Measurements from ENCODE around the gene PCDHGB2. TPM values are rescaled to one million over a fixed set of nuclear protein-coding genes. Genes with fewer than 3 reads are reported as not detected.

PCDHGB2 gene
- polyA plus RNA-seq, 1 donor from 2014 or later: 0.43 TPM

- Histone ChIP-seq H3F3A (ENCODE audit: insufficient read depth, low read length, poor library complexity, severe bottlenecking) (no peaks in the 10 kb centered on the region), H4K20me1 (ENCODE audit: insufficient read depth) (no peaks in the 10 kb centered on the region), H3K9me2 (ENCODE audit: insufficient read depth, low read length) (no peaks in the 10 kb centered on the region), H3K27ac (ENCODE audit: low read length) (no peak overlapping the region), H3K4me2 (ENCODE audit: low read length) (no peak overlapping the region), H3K4me3 (ENCODE audit: low read length) (no peak overlapping the region), H3K36me3 (ENCODE audit: insufficient read depth, low read length) (no peaks in the 10 kb centered on the region), H3K79me2 (replicated peaks; ENCODE audit: insufficient read depth, low read length) (no peaks in the 10 kb centered on the region), H2AFZ (ENCODE audit: low read depth, low read length) (no peak overlapping the region), H3K9me3 (ENCODE audit: low read length) (peaks cover 44% of the 10 kb centered on the region), H3K27me3 (ENCODE audit: insufficient read depth, low read depth, low read length) (no peaks in the 10 kb centered on the region), H3K9ac (ENCODE audit: low read length) (no peak overlapping the region)
- TF ChIP-seq TAF1 (IDR thresholded peaks at IDR 0.05; ENCODE audit: low read depth) (no peak), EP300 (conservative IDR thresholded peaks at IDR 0.05; ENCODE audit: poor library complexity, severe bottlenecking) (no peak)
- TF ChIP-seq, protein P1, sequence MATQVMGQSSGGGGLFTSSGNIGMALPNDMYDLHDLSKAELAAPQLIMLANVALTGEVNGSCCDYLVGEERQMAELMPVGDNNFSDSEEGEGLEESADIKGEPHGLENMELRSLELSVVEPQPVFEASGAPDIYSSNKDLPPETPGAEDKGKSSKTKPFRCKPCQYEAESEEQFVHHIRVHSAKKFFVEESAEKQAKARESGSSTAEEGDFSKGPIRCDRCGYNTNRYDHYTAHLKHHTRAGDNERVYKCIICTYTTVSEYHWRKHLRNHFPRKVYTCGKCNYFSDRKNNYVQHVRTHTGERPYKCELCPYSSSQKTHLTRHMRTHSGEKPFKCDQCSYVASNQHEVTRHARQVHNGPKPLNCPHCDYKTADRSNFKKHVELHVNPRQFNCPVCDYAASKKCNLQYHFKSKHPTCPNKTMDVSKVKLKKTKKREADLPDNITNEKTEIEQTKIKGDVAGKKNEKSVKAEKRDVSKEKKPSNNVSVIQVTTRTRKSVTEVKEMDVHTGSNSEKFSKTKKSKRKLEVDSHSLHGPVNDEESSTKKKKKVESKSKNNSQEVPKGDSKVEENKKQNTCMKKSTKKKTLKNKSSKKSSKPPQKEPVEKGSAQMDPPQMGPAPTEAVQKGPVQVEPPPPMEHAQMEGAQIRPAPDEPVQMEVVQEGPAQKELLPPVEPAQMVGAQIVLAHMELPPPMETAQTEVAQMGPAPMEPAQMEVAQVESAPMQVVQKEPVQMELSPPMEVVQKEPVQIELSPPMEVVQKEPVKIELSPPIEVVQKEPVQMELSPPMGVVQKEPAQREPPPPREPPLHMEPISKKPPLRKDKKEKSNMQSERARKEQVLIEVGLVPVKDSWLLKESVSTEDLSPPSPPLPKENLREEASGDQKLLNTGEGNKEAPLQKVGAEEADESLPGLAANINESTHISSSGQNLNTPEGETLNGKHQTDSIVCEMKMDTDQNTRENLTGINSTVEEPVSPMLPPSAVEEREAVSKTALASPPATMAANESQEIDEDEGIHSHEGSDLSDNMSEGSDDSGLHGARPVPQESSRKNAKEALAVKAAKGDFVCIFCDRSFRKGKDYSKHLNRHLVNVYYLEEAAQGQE (IDR thresholded peaks at IDR 0.05; ENCODE audit: borderline replicate concordance): no peak
Measured at GRCh38 chr5:141360685-141361084, 891 bp downstream of the PCDHGB2 start.

GRCh38 chr5:141362719-141363118, 2.9 kb downstream of the PCDHGB2 start:
- no peak overlapping the region for H3K4me3 ChIP-seq (ENCODE audit: low read length)
- H3K9me2 ChIP-seq (ENCODE audit: insufficient read depth, low read length): no peaks in the 10 kb centered on the region
- no peak overlapping the region for H2AFZ ChIP-seq (ENCODE audit: low read depth, low read length)
- no peak overlapping the region for H3K27ac ChIP-seq (ENCODE audit: low read length)
- no peak overlapping the region for H3K4me2 ChIP-seq (ENCODE audit: low read length)
- no peaks in the 10 kb centered on the region for H4K20me1 ChIP-seq (ENCODE audit: insufficient read depth)
- H3F3A ChIP-seq (ENCODE audit: insufficient read depth, low read length, poor library complexity, severe bottlenecking): no peaks in the 10 kb centered on the region
- H3K27me3 ChIP-seq (ENCODE audit: insufficient read depth, low read depth, low read length): no peaks in the 10 kb centered on the region
- no peak overlapping the region for H3K9ac ChIP-seq (ENCODE audit: low read length)
- TF ChIP-seq, protein P1 (IDR thresholded peaks at IDR 0.05; ENCODE audit: borderline replicate concordance): no peak
- no peak for TF ChIP-seq POLR2AphosphoS5 (IDR thresholded peaks at IDR 0.05)
- TF ChIP-seq SMC3 (conservative IDR thresholded peaks at IDR 0.05; ENCODE audit: poor library complexity): no peak
- TF ChIP-seq EP300 (conservative IDR thresholded peaks at IDR 0.05; ENCODE audit: poor library complexity, severe bottlenecking): no peak
- no peak for TF ChIP-seq EZH2 (IDR thresholded peaks at IDR 0.05; ENCODE audit: borderline replicate concordance, insufficient read depth, low read length, poor library complexity, severe bottlenecking)
- no peak for TF ChIP-seq RAD21 (conservative IDR thresholded peaks at IDR 0.05)
- TF ChIP-seq, protein P2, sequence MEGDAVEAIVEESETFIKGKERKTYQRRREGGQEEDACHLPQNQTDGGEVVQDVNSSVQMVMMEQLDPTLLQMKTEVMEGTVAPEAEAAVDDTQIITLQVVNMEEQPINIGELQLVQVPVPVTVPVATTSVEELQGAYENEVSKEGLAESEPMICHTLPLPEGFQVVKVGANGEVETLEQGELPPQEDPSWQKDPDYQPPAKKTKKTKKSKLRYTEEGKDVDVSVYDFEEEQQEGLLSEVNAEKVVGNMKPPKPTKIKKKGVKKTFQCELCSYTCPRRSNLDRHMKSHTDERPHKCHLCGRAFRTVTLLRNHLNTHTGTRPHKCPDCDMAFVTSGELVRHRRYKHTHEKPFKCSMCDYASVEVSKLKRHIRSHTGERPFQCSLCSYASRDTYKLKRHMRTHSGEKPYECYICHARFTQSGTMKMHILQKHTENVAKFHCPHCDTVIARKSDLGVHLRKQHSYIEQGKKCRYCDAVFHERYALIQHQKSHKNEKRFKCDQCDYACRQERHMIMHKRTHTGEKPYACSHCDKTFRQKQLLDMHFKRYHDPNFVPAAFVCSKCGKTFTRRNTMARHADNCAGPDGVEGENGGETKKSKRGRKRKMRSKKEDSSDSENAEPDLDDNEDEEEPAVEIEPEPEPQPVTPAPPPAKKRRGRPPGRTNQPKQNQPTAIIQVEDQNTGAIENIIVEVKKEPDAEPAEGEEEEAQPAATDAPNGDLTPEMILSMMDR (IDR thresholded peaks at IDR 0.05; ENCODE audit: poor library complexity, severe bottlenecking): no peak
- TF ChIP-seq MXI1 (conservative IDR thresholded peaks at IDR 0.05; ENCODE audit: poor library complexity, severe bottlenecking): no peak
- TF ChIP-seq TAF1 (IDR thresholded peaks at IDR 0.05; ENCODE audit: low read depth): no peak
- no peaks in the 10 kb centered on the region for H3K36me3 ChIP-seq (ENCODE audit: insufficient read depth, low read length)
- H3K79me2 ChIP-seq (replicated peaks; ENCODE audit: insufficient read depth, low read length): no peaks in the 10 kb centered on the region
- peaks cover 45% of the 10 kb centered on the region for H3K9me3 ChIP-seq (ENCODE audit: low read length)
